Endothelial cell of umbilical vein (primary cell): ENCODE data around the gene GNB1. TPM values are rescaled to one million over a fixed set of nuclear protein-coding genes. Genes with fewer than 3 reads are reported as not detected.

Experiments used
- BruUV-seq: library from RNA; stranded (reverse); fragments of 400-500 nt; replicated peaks from 2 replicates; lab custom pipeline; 2021; lab: Mats Ljungman, UMichigan
- CTCF ChIA-PET: fragments of 300-600, 350-600 bp; sonication (Branson Sonifier 250); formaldehyde crosslinking; loops from one replicate; lab custom pipeline; 2021; ENCODE audit warnings: antibody characterized with exemption, inconsistent platforms; lab: Charles Lee
- POLR2A ChIA-PET: fragments of 300-600, 350-600 bp; sonication (Branson Sonifier 250); formaldehyde crosslinking; loops from one replicate; lab custom pipeline; 2021; ENCODE audit warnings: antibody characterized with exemption, inconsistent platforms; lab: Charles Lee
- DNase-seq: peaks from one replicate; pipeline ENCODE4 v3.0.0-alpha.2; 2011; ENCODE audit warnings: low read depth, low spot score
- FAIRE-seq: peaks from 2 replicates; lab custom pipeline; 2011; peaks lifted over from hg19 to GRCh38; lab: Jason Lieb, UNC
- H2AFZ ChIP-seq: 2 replicates; pipeline ENCODE4 v1.6.0; 2012; ENCODE audit warnings: low read depth, low read length, control low read depth, inconsistent platforms
- H3K27ac ChIP-seq: 2 replicates; pipeline ENCODE4 v1.5.1; 2011; ENCODE audit warnings: low read depth, mild to moderate bottlenecking, control low read depth, low read length, moderate library complexity; ENCODE audit not compliant: insufficient read depth
- H3K27me3 ChIP-seq, 2 experiments: 2 replicates each; pipeline versions ENCODE4 v1.6.0 to v1.6.1; 2011; ENCODE audit warnings: low read length in 2 of 2, mixed read lengths in 1 of 2; ENCODE audit not compliant: control insufficient read depth in 2 of 2, insufficient read depth in 2 of 2
- H3K36me3 ChIP-seq, 2 experiments: 2 replicates in 1 of 2; 3 replicates in 1 of 2; pipeline ENCODE4 v1.5.1; 2011; ENCODE audit warnings: low read length in 2 of 2, mild to moderate bottlenecking in 1 of 2, moderate library complexity in 1 of 2; ENCODE audit not compliant: control insufficient read depth in 2 of 2, insufficient read depth in 2 of 2; ENCODE audit errors: extremely low read depth in 1 of 2
- H3K4me1 ChIP-seq: 3 replicates; pipeline ENCODE4 v1.5.1; 2011; ENCODE audit warnings: mild to moderate bottlenecking, low read length; ENCODE audit not compliant: control insufficient read depth, insufficient read depth; ENCODE audit errors: extremely low read depth
- H3K4me2 ChIP-seq: 2 replicates; pipeline ENCODE4 v1.6.1; 2011; ENCODE audit warnings: low read length, control low read depth, mixed read lengths; ENCODE audit not compliant: insufficient read depth
- H3K4me3 ChIP-seq, 3 experiments: fragments of 200-600 bp in 1 of 3; sonication (generic), shearing (Covaris generic) in 1 of 3; replicated peaks in 1 of 3; 2 replicates each; pipeline ENCODE4 v1.5.1; 2011 to 2016; ENCODE audit warnings: control low read depth in 3 of 3, low read length in 3 of 3, mild to moderate bottlenecking in 2 of 3, inconsistent platforms in 1 of 3, low read depth in 1 of 3, moderate library complexity in 1 of 3; ENCODE audit not compliant: insufficient read depth in 1 of 3
- H3K79me2 ChIP-seq: 2 replicates; pipeline ENCODE4 v1.6.0; 2012; ENCODE audit warnings: low read length, inconsistent platforms; ENCODE audit not compliant: control insufficient read depth, insufficient read depth
- H3K9ac ChIP-seq: replicated peaks from 2 replicates; pipeline ENCODE3; 2011; ENCODE audit warnings: low read length, control low read depth; ENCODE audit not compliant: insufficient read depth; ENCODE audit errors: extremely low read depth
- H3K9me1 ChIP-seq: replicated peaks from 3 replicates; pipeline ENCODE4 v1.6.0; 2011; ENCODE audit warnings: mild to moderate bottlenecking, low read length; ENCODE audit not compliant: control insufficient read depth, insufficient read depth; ENCODE audit errors: extremely low read depth
- H3K9me3 ChIP-seq: replicated peaks from 2 replicates; pipeline ENCODE4 v1.5.1; 2012; ENCODE audit warnings: low read length, inconsistent platforms; ENCODE audit not compliant: control insufficient read depth, insufficient read depth
- H4K20me1 ChIP-seq: replicated peaks from 2 replicates; pipeline ENCODE3; 2011; ENCODE audit warnings: mild to moderate bottlenecking, low read length; ENCODE audit not compliant: control insufficient read depth, insufficient read depth; ENCODE audit errors: extremely low read depth
- EZH2 ChIP-seq: IDR thresholded peaks from 2 replicates; pipeline ENCODE4 v1.6.1; 2012; ENCODE audit warnings: borderline replicate concordance, low read depth, mild to moderate bottlenecking, moderate library complexity, low read length, inconsistent platforms; ENCODE audit not compliant: severe bottlenecking
- FOS ChIP-seq: IDR thresholded peaks from 2 replicates; pipeline ENCODE4 v1.6.1; 2011; ENCODE audit warnings: mild to moderate bottlenecking, low read length, moderate library complexity, borderline replicate concordance; ENCODE audit not compliant: insufficient read depth
- GATA2 ChIP-seq: IDR thresholded peaks from 2 replicates; pipeline ENCODE4 v1.7.0; 2011; ENCODE audit warnings: low read depth, mild to moderate bottlenecking, moderate library complexity, mixed read lengths, low read length; ENCODE audit not compliant: insufficient read length, insufficient read depth
- JUN ChIP-seq: IDR thresholded peaks from 2 replicates; pipeline ENCODE4 v1.6.1; 2011; ENCODE audit warnings: borderline replicate concordance, low read depth; ENCODE audit not compliant: insufficient read length, insufficient read depth
- MAX ChIP-seq: IDR thresholded peaks from 2 replicates; pipeline ENCODE4 v1.6.1; 2011; ENCODE audit not compliant: insufficient read depth, insufficient read length
- MYC ChIP-seq: IDR thresholded peaks from one replicate; pipeline ENCODE4 v1.6.1; 2011; ENCODE audit warnings: mild to moderate bottlenecking, low read depth, low read length
- dilution Hi-C: fragments of 300-500 bp; cut with MboI; formaldehyde crosslinking; loops from one replicate; pipeline ENCODE4 v1.15.0; 2019; ENCODE audit warnings: low sequenced_read_pairs; ENCODE audit not compliant: extremely low pct_ligation_motif_present
- intact Hi-C: fragments of 100-400 bp; cut with micrococcal nuclease; formaldehyde crosslinking; loops from one replicate; pipeline ENCODE4 v1.10.0; 2022
- polyA plus RNA-seq, 4 experiments: library from polyadenylated mRNA; depleted of rRNA in 3 of 4; stranded (reverse) in 3 of 4; unstranded in 1 of 4; fragments of >200 nt; gene quantifications; 2 replicates each; pipeline versions ENCODE4 v1.2.1 to v1.2.3, GENCODE V29; 2011 to 2012; ENCODE audit warnings: missing spikeins in 1 of 4
- total RNA-seq: library from RNA; stranded (reverse); gene quantifications from 2 replicates; pipeline ENCODE4 v1.2.3, GENCODE V29; 2021
- TF ChIP-seq, protein P1 (sequence below), 2 donors: IDR thresholded peaks; 1 replicate in 1 of 2; 2 replicates in 1 of 2; pipeline ENCODE4 v1.5.1; 2011; ENCODE audit warnings: low read length in 2 of 2, mild to moderate bottlenecking in 2 of 2, moderate library complexity in 2 of 2, control low read depth in 1 of 2, inconsistent platforms in 1 of 2, low read depth in 1 of 2; ENCODE audit not compliant: insufficient read depth in 1 of 2; ENCODE audit errors: extremely low read depth in 1 of 2

The GNB1 gene
- total and polyA plus RNA-seq, 2 donors (not counting 3 experiments of a cell fraction or from before 2014, with no cell fraction given), result 501 to 529 TPM

- no peak overlapping the region for H3K4me2 ChIP-seq
- no peaks in the 10 kb centered on the region for H3K9me1 ChIP-seq
- H3K27me3 ChIP-seq, result no peaks in the 10 kb centered on the region
- no peak for TF ChIP-seq JUN
- no peak for TF ChIP-seq MAX
- no peak for TF ChIP-seq MYC
- TF ChIP-seq FOS, result no peak
- TF ChIP-seq, protein P1, sequence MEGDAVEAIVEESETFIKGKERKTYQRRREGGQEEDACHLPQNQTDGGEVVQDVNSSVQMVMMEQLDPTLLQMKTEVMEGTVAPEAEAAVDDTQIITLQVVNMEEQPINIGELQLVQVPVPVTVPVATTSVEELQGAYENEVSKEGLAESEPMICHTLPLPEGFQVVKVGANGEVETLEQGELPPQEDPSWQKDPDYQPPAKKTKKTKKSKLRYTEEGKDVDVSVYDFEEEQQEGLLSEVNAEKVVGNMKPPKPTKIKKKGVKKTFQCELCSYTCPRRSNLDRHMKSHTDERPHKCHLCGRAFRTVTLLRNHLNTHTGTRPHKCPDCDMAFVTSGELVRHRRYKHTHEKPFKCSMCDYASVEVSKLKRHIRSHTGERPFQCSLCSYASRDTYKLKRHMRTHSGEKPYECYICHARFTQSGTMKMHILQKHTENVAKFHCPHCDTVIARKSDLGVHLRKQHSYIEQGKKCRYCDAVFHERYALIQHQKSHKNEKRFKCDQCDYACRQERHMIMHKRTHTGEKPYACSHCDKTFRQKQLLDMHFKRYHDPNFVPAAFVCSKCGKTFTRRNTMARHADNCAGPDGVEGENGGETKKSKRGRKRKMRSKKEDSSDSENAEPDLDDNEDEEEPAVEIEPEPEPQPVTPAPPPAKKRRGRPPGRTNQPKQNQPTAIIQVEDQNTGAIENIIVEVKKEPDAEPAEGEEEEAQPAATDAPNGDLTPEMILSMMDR (IDR thresholded peaks at IDR 0.05; ENCODE audit: extremely low read depth in 1 of 2, insufficient read depth in 1 of 2, low read depth in 1 of 2, low read length in 2 of 2), result no peak
- TF ChIP-seq GATA2, result no peak
- no peak for TF ChIP-seq EZH2
- intact Hi-C loops (no loop called here), dilution Hi-C loops (no loop called here)
- CTCF ChIA-PET, result no interaction called here
- BruUV-seq, result no TSS peak
- no peaks in the 10 kb centered on the region for H3K9me3 ChIP-seq
- no peaks in the 10 kb centered on the region for H3K4me1 ChIP-seq
- H3K9ac ChIP-seq, result no peak overlapping the region
- no peak for DNase-seq
- H4K20me1 ChIP-seq, result no peaks in the 10 kb centered on the region
- FAIRE-seq, result no peak
- peaks cover 34 to 63% of the 10 kb centered on the region in 2 experiments for H3K36me3 ChIP-seq
- no peak overlapping the region for H3K4me3 ChIP-seq
- peaks cover 47% of the 10 kb centered on the region for H3K79me2 ChIP-seq
- H3K27ac ChIP-seq, result no peak overlapping the region
- POLR2A ChIA-PET, result no interaction called here
- H2AFZ ChIP-seq, result no peak overlapping the region
Measured at GRCh38 chr1:1793481-1794244, 97.2 kb downstream of the GNB1 start.
